ENCODE results near the gene GPR132. TPM values are rescaled to one million over a fixed set of nuclear protein-coding genes. Genes with fewer than 3 reads are reported as not detected.

GPR132 gene
- total RNA-seq, 2 experiments from 2014 or later, result 47.4 to 49.4 TPM

GRCh38 chr14:105077649-105077995 lies 12.4 kb upstream of the GPR132 start:
- Mint-ChIP-seq H3K27me3 (peaks cover 3% of the 10 kb centered on the region), H3K36me3 (no peaks in the 10 kb centered on the region), H3K9me3 (ENCODE audit: low read depth) (no peaks in the 10 kb centered on the region), H3K27ac (peak overlapping the region; percentile 73), H3K4me3 (no peak overlapping the region), H3K4me1 (peaks cover 25% of the 10 kb centered on the region)
- ATAC-seq, result no peak
- DNase-seq, result no peak
- CTCF ChIA-PET, result interaction anchor here (1.0 to 8.3 kb wide), 3 partner anchors 11 to 57 kb away, joined by 3 to 103 read pairs (median 3); partner anchors contain the start of gene CDCA4

- CTCF ChIA-PET, result interaction anchor here (1.0 to 8.3 kb wide), 3 partner anchors 11 to 56 kb away, joined by 3 to 103 read pairs (median 3); partner anchors contain the start of gene CDCA4
- Mint-ChIP-seq H3K9me3 (ENCODE audit: low read depth) (no peaks in the 10 kb centered on the region), H3K4me1 (peaks cover 27% of the 10 kb centered on the region), H3K4me3 (peak overlapping the region; percentile 0), H3K36me3 (no peaks in the 10 kb centered on the region), H3K27ac (peak overlapping the region; percentile 73), H3K27me3 (peaks cover 3% of the 10 kb centered on the region)
- peak; percentile 76 for DNase-seq
- peak; percentile 78 for ATAC-seq
These were observed 11.8 kb upstream of the GPR132 start for GRCh38 chr14:105076805-105077648.

- Mint-ChIP-seq H3K4me3 (no peak overlapping the region), H3K27me3 (peaks cover 5% of the 10 kb centered on the region), H3K9me3 (ENCODE audit: low read depth) (no peaks in the 10 kb centered on the region), H3K36me3 (no peaks in the 10 kb centered on the region), H3K4me1 (peaks cover 31% of the 10 kb centered on the region), H3K27ac (peak overlapping the region; percentile 73)
- ATAC-seq (no peak), DNase-seq (no peak)
- CTCF ChIA-PET, result interaction anchor here (1.2 to 8.3 kb wide), 7 partner anchors 9 to 31 kb away, joined by 3 to 103 read pairs (median 4); partner anchors contain the start of gene GPR132
These were observed 11.1 kb upstream of the GPR132 start for GRCh38 chr14:105076296-105076804.

GRCh38 chr14:105075379-105076295 lies 10.4 kb upstream of the GPR132 start:
- Mint-ChIP-seq H3K27me3 (peaks cover 5% of the 10 kb centered on the region), H3K9me3 (ENCODE audit: low read depth) (no peaks in the 10 kb centered on the region), H3K36me3 (no peaks in the 10 kb centered on the region), H3K27ac (no peak overlapping the region), H3K4me3 (no peak overlapping the region), H3K4me1 (peaks cover 35% of the 10 kb centered on the region)
- CTCF ChIA-PET, result interaction anchor here (1.2 to 8.3 kb wide), 7 partner anchors 9 to 30 kb away, joined by 3 to 103 read pairs (median 4); partner anchors contain the start of gene GPR132
- DNase-seq, result peak; percentile 75
- ATAC-seq, result peak; percentile 64

GRCh38 chr14:105074601-105075053 lies 9.4 kb upstream of the GPR132 start:
- no peaks in the 10 kb centered on the region for H3K9me3 Mint-ChIP-seq (ENCODE audit: low read depth)
- no peaks in the 10 kb centered on the region for H3K36me3 Mint-ChIP-seq
- CTCF ChIA-PET, result interaction anchor here (8.3 kb wide), 1 partner anchor 14 kb away, joined by 103 read pairs; no protein-coding TSS in a partner anchor
- H3K4me3 Mint-ChIP-seq, result no peak overlapping the region
- peaks cover 45% of the 10 kb centered on the region for H3K4me1 Mint-ChIP-seq
- no peak overlapping the region for H3K27ac Mint-ChIP-seq
- no peak for DNase-seq
- peaks cover 3% of the 10 kb centered on the region for H3K27me3 Mint-ChIP-seq
- ATAC-seq, result no peak

GRCh38 chr14:105073720-105074600 lies 8.7 kb upstream of the GPR132 start:
- CTCF ChIA-PET, result interaction anchor here (1.9 to 8.3 kb wide), 2 partner anchors 11 to 14 kb away, joined by 5 to 103 read pairs; no protein-coding TSS in a partner anchor
- Mint-ChIP-seq H3K27ac (no peak overlapping the region), H3K9me3 (ENCODE audit: low read depth) (no peaks in the 10 kb centered on the region), H3K27me3 (peaks cover 3% of the 10 kb centered on the region), H3K36me3 (no peaks in the 10 kb centered on the region), H3K4me3 (no peak overlapping the region), H3K4me1 (peaks cover 50% of the 10 kb centered on the region)
- no peak for DNase-seq
- ATAC-seq, result no peak

GRCh38 chr14:105072892-105073719 lies 7.9 kb upstream of the GPR132 start:
- Mint-ChIP-seq H3K27ac (no peak overlapping the region), H3K9me3 (ENCODE audit: low read depth) (no peaks in the 10 kb centered on the region), H3K27me3 (peaks cover 3% of the 10 kb centered on the region), H3K36me3 (no peaks in the 10 kb centered on the region), H3K4me3 (no peak overlapping the region), H3K4me1 (peaks cover 52% of the 10 kb centered on the region)
- DNase-seq, result no peak
- no peak for ATAC-seq
- CTCF ChIA-PET, result interaction anchor here (0.7 to 8.3 kb wide), 4 partner anchors 10 to 27 kb away, joined by 3 to 103 read pairs (median 10); no protein-coding TSS in a partner anchor

- DNase-seq, result no peak
- no peak overlapping the region for H3K4me3 Mint-ChIP-seq
- no peaks in the 10 kb centered on the region for H3K36me3 Mint-ChIP-seq
- H3K4me1 Mint-ChIP-seq, result peaks cover 52% of the 10 kb centered on the region
- ATAC-seq, result no peak
- CTCF ChIA-PET, result interaction anchor here (0.7 to 8.3 kb wide), 4 partner anchors 10 to 27 kb away, joined by 3 to 103 read pairs (median 10); no protein-coding TSS in a partner anchor
- H3K27ac Mint-ChIP-seq, result no peak overlapping the region
- H3K27me3 Mint-ChIP-seq, result peaks cover 3% of the 10 kb centered on the region
- no peaks in the 10 kb centered on the region for H3K9me3 Mint-ChIP-seq (ENCODE audit: low read depth)
These were observed 7.2 kb upstream of the GPR132 start for GRCh38 chr14:105072381-105072861.

GRCh38 chr14:105071942-105072341 lies 6.7 kb upstream of the GPR132 start:
- H3K4me3 Mint-ChIP-seq, result no peak overlapping the region
- CTCF ChIA-PET, result interaction anchor here (3.1 to 8.3 kb wide), 2 partner anchors 16 to 26 kb away, joined by 15 to 103 read pairs; no protein-coding TSS in a partner anchor
- H3K9me3 Mint-ChIP-seq (ENCODE audit: low read depth), result no peaks in the 10 kb centered on the region
- H3K4me1 Mint-ChIP-seq, result peaks cover 52% of the 10 kb centered on the region
- DNase-seq, result no peak
- H3K36me3 Mint-ChIP-seq, result no peaks in the 10 kb centered on the region
- no peak overlapping the region for H3K27ac Mint-ChIP-seq
- peaks cover 3% of the 10 kb centered on the region for H3K27me3 Mint-ChIP-seq
- ATAC-seq, result no peak

GRCh38 chr14:105071326-105071725 lies 6.1 kb upstream of the GPR132 start:
- Mint-ChIP-seq H3K27me3 (peaks cover 3% of the 10 kb centered on the region), H3K27ac (no peak overlapping the region), H3K9me3 (ENCODE audit: low read depth) (no peaks in the 10 kb centered on the region), H3K4me1 (peaks cover 52% of the 10 kb centered on the region), H3K36me3 (no peaks in the 10 kb centered on the region), H3K4me3 (no peak overlapping the region)
- CTCF ChIA-PET, result interaction anchor here (3.1 to 8.3 kb wide), 2 partner anchors 17 to 26 kb away, joined by 15 to 103 read pairs; no protein-coding TSS in a partner anchor
- DNase-seq, result no peak
- no peak for ATAC-seq

- peaks cover 3% of the 10 kb centered on the region for H3K27me3 Mint-ChIP-seq
- CTCF ChIA-PET, result interaction anchor here (3.1 to 8.3 kb wide), 2 partner anchors 18 to 25 kb away, joined by 15 to 103 read pairs; no protein-coding TSS in a partner anchor
- H3K36me3 Mint-ChIP-seq, result no peaks in the 10 kb centered on the region
- no peak for DNase-seq
- H3K27ac Mint-ChIP-seq, result no peak overlapping the region
- H3K9me3 Mint-ChIP-seq (ENCODE audit: low read depth), result no peaks in the 10 kb centered on the region
- no peak overlapping the region for H3K4me3 Mint-ChIP-seq
- no peak for ATAC-seq
- peaks cover 56% of the 10 kb centered on the region for H3K4me1 Mint-ChIP-seq
These were observed 5.5 kb upstream of the GPR132 start for GRCh38 chr14:105070760-105071137.

All from activated CD8-positive, alpha-beta memory T cell treated with anti-CD3 and anti-CD28 coated beads, Interleukin-2, amount 10 ng/mL, durations not matched to agents 7 days and 5 days (primary cell).